Ovary (tissue), 9 donors: ENCODE data around the gene CCDC71L. TPM values are rescaled to one million over a fixed set of nuclear protein-coding genes. Genes with fewer than 3 reads are reported as not detected.

Experiments used
- DNase-seq, 5 donors: peaks; one replicate each; pipeline ENCODE4 v3.0.0-alpha.2; 2019 to 2020
- H3K27ac ChIP-seq, 2 donors: fragments of 200-600 bp; one replicate each; pipeline versions ENCODE4 v1.5.1 to v1.8.0; 2019 to 2022
- H3K27me3 ChIP-seq: fragments of 200-600 bp; one replicate; pipeline ENCODE4 v1.8.0; 2022
- H3K36me3 ChIP-seq: fragments of 200-600 bp; sonication (generic); one replicate; pipeline ENCODE4 v1.5.1; 2019
- H3K4me1 ChIP-seq: one replicate; pipeline ENCODE4 v1.8.1; 2013; ENCODE audit warnings: mild to moderate bottlenecking, moderate library complexity; ENCODE audit not compliant: insufficient read depth
- H3K4me3 ChIP-seq: fragments of 200-600 bp; sonication (generic); one replicate; pipeline ENCODE4 v1.5.1; 2017
- H3K9me3 ChIP-seq, 2 donors: fragments of 200-600 bp in 1 of 2; sonication (generic) in 1 of 2; one replicate each; pipeline versions ENCODE4 v1.5.1 to v1.8.1; 2013 to 2019; ENCODE audit warnings: mild to moderate bottlenecking in 1 of 2, moderate library complexity in 1 of 2
- EP300 ChIP-seq: sonication (generic); formaldehyde crosslinking; IDR thresholded peaks from one replicate; pipeline ENCODE4 v1.6.1; 2017; ENCODE audit warnings: antibody characterized with exemption
- POLR2A ChIP-seq: fragments of 450-650 bp; IDR thresholded peaks from one replicate; pipeline ENCODE4 v1.6.1; 2017; ENCODE audit warnings: antibody characterized with exemption, mild to moderate bottlenecking, moderate library complexity
- WGBS, 3 donors: extraction: QIAGEN DNeasy Blood & Tissue Kit in 1 of 3; methylation state at CpG; one replicate each; pipeline versions ENCODE4 v1.1.5 to v1.1.7; 2013 to 2017; 5-methylcytosine and 5-hydroxymethylcytosine counted together
- intact Hi-C, 4 donors: fragments of 100-400 bp; cut with DNase I; formaldehyde crosslinking; loops; one replicate each; pipeline versions ENCODE4 v1.11.0 to v1.15.1; 2022 to 2023
- polyA plus RNA-seq, 2 donors: library from polyadenylated mRNA; stranded (reverse); fragments of 200-250 nt in 1 of 2; fragments of 350-450 nt in 1 of 2; fragmentation: Illumina TruSeq in 1 of 2; extraction: RNeasy Lipid Tissue Mini Kit (QIAGEN cat#74804) in 1 of 2; gene quantifications; one replicate each; pipeline ENCODE4 v1.2.3, GENCODE V29; 2013 to 2014
- total RNA-seq, 7 donors: library from RNA; depleted of rRNA in 2 of 7; stranded (reverse); fragments of >200 nt in 2 of 7; fragmentation: NEBNext Ultra II Directional in 3 of 7; extraction: Animal tissue kit (Norgen Biotek cat#: 25700) in 3 of 7; gene quantifications; one replicate each; pipeline versions ENCODE4 v1.1.0 to v1.2.4, GENCODE V29; 2016 to 2023
- TF ChIP-seq, protein P1 (sequence below), 3 donors: fragments of 450-650 bp in 2 of 3; fragments of 200-600 bp in 1 of 3; IDR thresholded peaks; one replicate each; pipeline versions ENCODE4 v1.5.1 to v1.8.0; 2016 to 2022; ENCODE audit warnings: antibody characterized with exemption in 3 of 3, mild to moderate bottlenecking in 1 of 3
- donor health status: DM: no; HTN: no; CAD: no; lungs with moderate emphysema.
- donor health status: DM: no; HTN: no; CAD: no.
- donor health status: Bipolar disorder and iron deficiency.
- donor health status: DM: yes; HTN: yes; CAD: no.
- donor health status: DM: no; HTN: no; CAD: no.
- donor health status: DM: yes; HTN: yes; CAD: no.

CCDC71L gene
- total and polyA plus RNA-seq, 9 donors = 9.9 to 77.1 (median 18.5) TPM

DNA sequence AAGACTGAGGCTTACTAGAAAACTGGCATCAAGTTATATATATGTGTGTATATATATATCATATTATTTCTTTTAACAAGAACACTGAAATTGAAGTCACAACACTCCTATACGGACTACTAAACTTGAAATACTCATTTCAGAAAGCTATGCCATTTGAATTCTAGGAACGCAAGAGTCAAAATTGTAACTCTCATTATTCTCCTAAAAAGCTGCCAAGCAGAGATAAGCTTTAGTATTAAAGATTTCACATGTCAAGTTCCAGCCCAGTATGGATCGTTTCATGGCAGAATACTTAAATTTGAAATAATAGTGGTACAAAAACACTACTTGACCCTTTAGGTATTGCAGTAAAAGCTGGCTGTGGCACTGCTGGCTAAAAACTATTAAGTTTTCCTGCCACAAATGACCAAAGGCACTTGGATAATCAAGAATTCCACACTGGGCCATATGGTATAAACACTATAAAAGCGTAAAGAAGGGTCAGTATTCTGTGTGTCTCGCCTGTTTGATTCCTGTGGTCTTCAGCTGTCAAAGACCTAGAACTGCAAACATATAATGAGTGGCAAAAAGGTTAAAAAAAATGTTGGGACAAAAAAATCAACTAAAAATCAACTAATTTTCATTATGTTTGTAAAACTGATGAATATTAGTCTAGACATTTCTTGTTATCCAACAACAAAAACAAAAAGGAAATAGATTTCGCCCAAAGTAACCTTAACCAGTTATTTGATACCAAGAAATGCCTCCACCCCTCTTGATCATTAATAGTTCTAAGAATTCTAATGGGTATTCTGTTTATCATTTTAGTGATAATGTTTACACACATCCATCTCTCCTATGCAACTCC lies 2.4 kb downstream of the CCDC71L start:
- no peaks in the 10 kb centered on the region for H3K36me3 ChIP-seq
- intact Hi-C loops = loop anchor here in 1 of 4 donors (10.0 kb wide), 1 partner anchor 114 kb away; no protein-coding TSS in a partner anchor

DNA sequence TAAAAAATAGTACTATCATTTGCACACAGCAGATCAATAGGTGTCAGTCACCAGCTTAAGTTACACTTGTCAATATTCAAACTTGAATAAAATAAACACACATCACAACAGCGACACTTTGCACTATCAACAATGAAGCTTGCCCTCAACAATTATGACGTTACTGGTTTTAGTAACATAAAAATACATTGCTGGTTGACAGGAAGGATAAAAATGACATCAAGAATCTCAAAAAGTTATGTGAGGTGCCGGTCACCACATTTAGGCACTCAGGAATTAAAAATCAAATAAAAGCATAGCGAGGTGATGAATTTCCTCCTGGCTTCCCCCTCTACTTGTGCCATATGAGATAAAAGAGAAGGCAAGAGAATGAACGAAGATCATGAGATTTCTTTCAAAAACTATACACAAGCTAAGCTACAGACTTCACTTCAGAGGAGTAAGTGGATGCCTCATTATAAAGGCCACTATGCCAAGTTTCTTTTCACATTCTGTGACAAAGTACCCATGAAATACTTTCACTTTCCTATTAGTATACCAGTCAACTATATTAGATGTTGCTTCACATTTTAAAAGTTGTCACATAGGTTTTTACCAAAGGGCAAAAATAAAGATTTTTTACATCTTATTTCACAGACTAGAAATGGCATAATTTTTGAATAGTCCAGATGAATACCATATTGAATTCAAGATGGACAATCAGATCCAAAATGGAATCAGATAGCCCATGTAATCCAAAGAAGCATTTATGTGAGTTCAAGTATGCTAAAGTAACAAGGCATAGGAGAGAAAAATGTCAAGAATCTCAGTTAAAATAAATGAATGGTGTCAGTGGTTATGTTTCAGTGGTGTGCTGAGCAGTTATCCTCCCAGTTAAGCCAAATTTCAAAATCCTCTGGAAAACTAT lies 3.6 kb downstream of the CCDC71L start:
- WGBS, 3 donors = 69 to 74% (median 72%) methylated on average over 5 of the region's 5 CpGs
- intact Hi-C loops = loop anchor here in 1 of 4 donors (10.0 kb wide), 1 partner anchor 113 kb away; no protein-coding TSS in a partner anchor
- Histone ChIP-seq H3K27me3 (no peaks in the 10 kb centered on the region), H3K36me3 (no peaks in the 10 kb centered on the region), H3K4me1 (peaks cover 2% of the 10 kb centered on the region), H3K4me3 (no peak overlapping the region), H3K27ac (no peak overlapping the region), H3K9me3 (no peaks in the 10 kb centered on the region)
- no peak for TF ChIP-seq EP300
- TF ChIP-seq POLR2A = no peak
- TF ChIP-seq, protein P1, sequence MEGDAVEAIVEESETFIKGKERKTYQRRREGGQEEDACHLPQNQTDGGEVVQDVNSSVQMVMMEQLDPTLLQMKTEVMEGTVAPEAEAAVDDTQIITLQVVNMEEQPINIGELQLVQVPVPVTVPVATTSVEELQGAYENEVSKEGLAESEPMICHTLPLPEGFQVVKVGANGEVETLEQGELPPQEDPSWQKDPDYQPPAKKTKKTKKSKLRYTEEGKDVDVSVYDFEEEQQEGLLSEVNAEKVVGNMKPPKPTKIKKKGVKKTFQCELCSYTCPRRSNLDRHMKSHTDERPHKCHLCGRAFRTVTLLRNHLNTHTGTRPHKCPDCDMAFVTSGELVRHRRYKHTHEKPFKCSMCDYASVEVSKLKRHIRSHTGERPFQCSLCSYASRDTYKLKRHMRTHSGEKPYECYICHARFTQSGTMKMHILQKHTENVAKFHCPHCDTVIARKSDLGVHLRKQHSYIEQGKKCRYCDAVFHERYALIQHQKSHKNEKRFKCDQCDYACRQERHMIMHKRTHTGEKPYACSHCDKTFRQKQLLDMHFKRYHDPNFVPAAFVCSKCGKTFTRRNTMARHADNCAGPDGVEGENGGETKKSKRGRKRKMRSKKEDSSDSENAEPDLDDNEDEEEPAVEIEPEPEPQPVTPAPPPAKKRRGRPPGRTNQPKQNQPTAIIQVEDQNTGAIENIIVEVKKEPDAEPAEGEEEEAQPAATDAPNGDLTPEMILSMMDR (IDR thresholded peaks at IDR 0.05) = no peak
- DNase-seq = no peak

More for the DNA sequence above, 2.4 kb downstream of the CCDC71L start:
- DNase-seq = no peak
- Histone ChIP-seq H3K27me3 (no peaks in the 10 kb centered on the region), H3K9me3 (no peaks in the 10 kb centered on the region), H3K4me3 (no peak overlapping the region), H3K4me1 (peaks cover 2% of the 10 kb centered on the region), H3K27ac (no peak overlapping the region)
- 87 to 90% (median 89%) methylated on average over 6 of the region's 6 CpGs for WGBS, 3 donors
- TF ChIP-seq, protein P1 (IDR thresholded peaks at IDR 0.05) = no peak
- no peak for TF ChIP-seq POLR2A
- TF ChIP-seq EP300 = no peak

DNA sequence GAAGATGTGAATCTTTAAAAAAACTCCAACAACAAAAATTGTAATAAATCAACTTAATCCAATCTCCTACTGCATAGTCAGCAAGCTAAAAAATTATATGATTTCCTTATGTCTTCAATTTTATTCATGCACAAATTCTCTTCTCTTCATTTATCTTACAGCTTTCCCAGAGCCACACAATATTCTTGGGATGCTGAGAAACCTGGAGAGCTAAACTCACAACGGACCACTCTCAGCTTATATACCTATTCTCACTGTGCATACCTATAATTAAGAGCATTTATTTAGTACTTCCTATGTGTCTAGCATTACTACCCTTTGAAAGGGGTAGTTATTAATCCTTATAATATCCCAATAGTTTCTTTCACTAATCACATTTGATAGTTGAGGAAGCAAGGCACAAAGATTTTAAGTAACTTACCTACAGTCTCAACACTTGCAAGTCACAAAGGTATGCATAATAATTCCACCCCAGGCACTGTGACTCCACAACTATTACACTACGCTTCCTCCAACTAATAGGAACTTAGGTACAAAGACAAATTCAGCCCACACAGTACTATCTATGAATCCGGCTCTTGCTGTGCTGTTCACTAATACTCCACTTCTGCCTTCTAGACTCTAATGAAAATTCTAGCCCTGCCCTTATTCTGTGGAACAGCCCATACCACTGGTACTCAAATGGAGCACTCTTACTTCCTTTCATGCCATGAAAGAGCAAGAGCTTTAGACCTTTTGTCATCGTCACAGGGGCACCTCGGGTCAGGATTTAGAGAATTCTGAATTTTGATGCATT lies 5.1 kb downstream of the CCDC71L start:
- no peaks in the 10 kb centered on the region for H3K36me3 ChIP-seq
- no peak for DNase-seq
- H3K4me3 ChIP-seq = no peak overlapping the region
- peaks cover 2% of the 10 kb centered on the region for H3K4me1 ChIP-seq
- TF ChIP-seq, protein P1 (IDR thresholded peaks at IDR 0.05) = no peak
- TF ChIP-seq EP300 (no peak), POLR2A (no peak)
- WGBS, 3 donors = 92% methylated on average over 5 of the region's 5 CpGs
- no peaks in the 10 kb centered on the region for H3K27me3 ChIP-seq
- H3K9me3 ChIP-seq = no peaks in the 10 kb centered on the region
- intact Hi-C loops = loop anchor here in 1 of 4 donors (10.0 kb wide), 1 partner anchor 111 kb away; no protein-coding TSS in a partner anchor
- no peak overlapping the region for H3K27ac ChIP-seq
